ENCODE data around the gene OLA1.

OLA1 gene

DNA sequence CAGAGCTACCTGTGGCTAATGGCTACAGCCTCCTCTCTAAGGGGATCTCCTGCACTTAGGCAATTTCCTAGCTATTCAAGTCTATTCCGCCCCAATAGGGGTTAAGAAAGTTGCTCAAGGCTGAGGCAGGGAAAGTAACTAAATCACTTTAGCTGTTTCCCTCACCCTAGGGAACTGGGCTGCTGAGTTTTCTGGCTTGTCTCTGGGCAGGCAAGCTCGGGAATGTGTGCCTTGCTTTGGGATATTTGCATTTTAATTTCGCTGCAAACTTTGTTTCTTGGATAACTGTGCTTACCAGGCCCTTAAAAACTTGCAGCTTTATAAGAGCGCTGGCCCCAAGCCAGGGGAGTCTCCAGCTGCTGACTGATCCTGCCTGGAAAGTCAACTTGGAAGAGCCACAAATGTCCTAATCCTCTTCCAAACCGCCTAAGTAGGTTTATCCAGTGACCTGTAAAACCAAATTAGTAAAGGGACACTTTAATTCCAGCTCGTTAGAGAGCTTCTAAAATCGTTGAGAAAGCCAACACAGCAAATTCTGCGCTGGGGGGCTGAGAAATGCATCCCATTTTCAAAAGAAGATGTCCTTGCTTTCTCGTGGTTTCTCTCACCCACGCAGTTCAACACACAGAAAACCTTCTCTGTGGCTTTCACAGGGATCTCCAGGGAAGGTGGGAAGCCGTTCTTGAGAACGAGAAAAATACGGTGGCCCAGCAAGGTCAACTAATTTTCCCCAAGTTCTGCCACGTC is 223.6 kb downstream of the OLA1 start:
- no peak overlapping the region for H3K27ac ChIP-seq
- TF ChIP-seq ZFX (IDR thresholded peaks at IDR 0.05; ENCODE audit: borderline replicate concordance), result no peak
- TF ChIP-seq, protein P1, sequence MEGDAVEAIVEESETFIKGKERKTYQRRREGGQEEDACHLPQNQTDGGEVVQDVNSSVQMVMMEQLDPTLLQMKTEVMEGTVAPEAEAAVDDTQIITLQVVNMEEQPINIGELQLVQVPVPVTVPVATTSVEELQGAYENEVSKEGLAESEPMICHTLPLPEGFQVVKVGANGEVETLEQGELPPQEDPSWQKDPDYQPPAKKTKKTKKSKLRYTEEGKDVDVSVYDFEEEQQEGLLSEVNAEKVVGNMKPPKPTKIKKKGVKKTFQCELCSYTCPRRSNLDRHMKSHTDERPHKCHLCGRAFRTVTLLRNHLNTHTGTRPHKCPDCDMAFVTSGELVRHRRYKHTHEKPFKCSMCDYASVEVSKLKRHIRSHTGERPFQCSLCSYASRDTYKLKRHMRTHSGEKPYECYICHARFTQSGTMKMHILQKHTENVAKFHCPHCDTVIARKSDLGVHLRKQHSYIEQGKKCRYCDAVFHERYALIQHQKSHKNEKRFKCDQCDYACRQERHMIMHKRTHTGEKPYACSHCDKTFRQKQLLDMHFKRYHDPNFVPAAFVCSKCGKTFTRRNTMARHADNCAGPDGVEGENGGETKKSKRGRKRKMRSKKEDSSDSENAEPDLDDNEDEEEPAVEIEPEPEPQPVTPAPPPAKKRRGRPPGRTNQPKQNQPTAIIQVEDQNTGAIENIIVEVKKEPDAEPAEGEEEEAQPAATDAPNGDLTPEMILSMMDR (IDR thresholded peaks at IDR 0.05), result no peak

- TF ChIP-seq ZFX (IDR thresholded peaks at IDR 0.05; ENCODE audit: borderline replicate concordance), result no peak
- TF ChIP-seq, protein P1 (IDR thresholded peaks at IDR 0.05), result no peak
- no peak overlapping the region for H3K27ac ChIP-seq
Observed at GRCh38 chr2:174023591-174024523, 224.5 kb downstream of the OLA1 start.
